ENCODE results near the gene DCAF5. TPM values are rescaled to one million over a fixed set of nuclear protein-coding genes. Genes with fewer than 3 reads are reported as not detected.

Gene DCAF5
- total RNA-seq, 3 donors from 2014 or later = 40.4 to 45.0 (median 43.3) TPM

- no peaks in the 10 kb centered on the region for H3K9me3 ChIP-seq
- no peak for TF ChIP-seq POLR2AphosphoS5 (IDR thresholded peaks at IDR 0.05)
- TF ChIP-seq CTCF (IDR thresholded peaks at IDR 0.05) = no peak
- TF ChIP-seq POLR2A (IDR thresholded peaks at IDR 0.05) = no peak
- peak overlapping the region; percentile 88 to 91 (median 90) for H3K4me3 ChIP-seq
- no peaks in the 10 kb centered on the region for H3K27me3 ChIP-seq
- peaks cover 0 to 8% of the 10 kb centered on the region in 2 donors for H3K4me1 ChIP-seq
- no peaks in the 10 kb centered on the region for H3K36me3 ChIP-seq
- DNase-seq (ENCODE audit: low spot score in 2 of 2) = no peak
- H3K27ac ChIP-seq = peak overlapping the region; percentile 94 to 97
- intact Hi-C loops (cut with DNase I; ENCODE audit: low total_unique reads) = no loop called here
Measured at GRCh38 chr14:69152181-69152901, 578 bp downstream of the DCAF5 start.

- TF ChIP-seq CTCF (IDR thresholded peaks at IDR 0.05) = peak in 1 of 3 donors; percentile 35
- no peak for TF ChIP-seq POLR2A (IDR thresholded peaks at IDR 0.05)
- peak in 1 of 3 donors; percentile 48 for TF ChIP-seq POLR2AphosphoS5 (IDR thresholded peaks at IDR 0.05)
- Histone ChIP-seq H3K9me3 (no peaks in the 10 kb centered on the region), H3K4me3 (peak overlapping the region; percentile 88 to 91 (median 90)), H3K36me3 (no peaks in the 10 kb centered on the region), H3K27me3 (no peaks in the 10 kb centered on the region), H3K27ac (peak overlapping the region; percentile 94 to 97), H3K4me1 (peaks cover 0 to 8% of the 10 kb centered on the region in 2 donors)
- intact Hi-C loops (cut with DNase I; ENCODE audit: low total_unique reads) = no loop called here
- peak; percentile 60 to 68 for DNase-seq (ENCODE audit: low spot score in 2 of 2)
Measured at GRCh38 chr14:69151458-69152180, 1.3 kb downstream of the DCAF5 start.

- intact Hi-C loops (cut with DNase I; ENCODE audit: low total_unique reads) = no loop called here
- H3K27ac ChIP-seq = peak overlapping the region in 1 of 2 donors; percentile 5
- TF ChIP-seq POLR2A (IDR thresholded peaks at IDR 0.05) (no peak), CTCF (IDR thresholded peaks at IDR 0.05) (no peak), POLR2AphosphoS5 (IDR thresholded peaks at IDR 0.05) (no peak)
- no peak overlapping the region for H3K4me3 ChIP-seq
- no peaks in the 10 kb centered on the region for H3K27me3 ChIP-seq
- H3K36me3 ChIP-seq = no peaks in the 10 kb centered on the region
- no peaks in the 10 kb centered on the region for H3K9me3 ChIP-seq
- H3K4me1 ChIP-seq = peaks cover 0 to 8% of the 10 kb centered on the region in 2 donors
- DNase-seq (ENCODE audit: low spot score in 2 of 2) = no peak
Measured at GRCh38 chr14:69149461-69150244, 3.3 kb downstream of the DCAF5 start.

GRCh38 chr14:69142101-69142500 lies 10.8 kb downstream of the DCAF5 start:
- intact Hi-C loops (cut with DNase I; ENCODE audit: low total_unique reads) = no loop called here
- TF ChIP-seq POLR2AphosphoS5 (IDR thresholded peaks at IDR 0.05) (no peak), POLR2A (IDR thresholded peaks at IDR 0.05) (no peak), CTCF (IDR thresholded peaks at IDR 0.05) (no peak)
- Histone ChIP-seq H3K4me1 (no peaks in the 10 kb centered on the region), H3K4me3 (no peak overlapping the region), H3K9me3 (no peaks in the 10 kb centered on the region), H3K36me3 (no peaks in the 10 kb centered on the region), H3K27me3 (no peaks in the 10 kb centered on the region), H3K27ac (no peak overlapping the region)
- no peak for DNase-seq (ENCODE audit: low spot score in 2 of 2)
